Sigmoid colon (tissue), 7 donors: ENCODE measurements around the gene PCSK2. TPM values are rescaled to one million over a fixed set of nuclear protein-coding genes. Genes with fewer than 3 reads are reported as not detected.

Experiments
- DNase-seq: peaks from one replicate; pipeline ENCODE4 v3.0.0-alpha.2; 2019
- H3K27ac ChIP-seq, 4 donors: fragments of 200-600 bp; sonication (generic); one replicate each; pipeline ENCODE4 v1.5.1; 2016 to 2019; ENCODE audit warnings: mild to moderate bottlenecking in 1 of 4
- H3K27me3 ChIP-seq, 3 donors: fragments of 200-600 bp; sonication (generic); one replicate each; pipeline ENCODE4 v1.5.1; 2019; ENCODE audit warnings: mild to moderate bottlenecking in 1 of 3
- H3K36me3 ChIP-seq, 4 donors: fragments of 200-600 bp; sonication (generic); one replicate each; pipeline ENCODE4 v1.5.1; 2016 to 2019
- H3K4me1 ChIP-seq, 4 donors: fragments of 200-600 bp; sonication (generic); one replicate each; pipeline ENCODE4 v1.5.1; 2017 to 2019
- H3K4me3 ChIP-seq, 4 donors: fragments of 200-600 bp; sonication (generic); one replicate each; pipeline ENCODE4 v1.5.1; 2017 to 2019; ENCODE audit warnings: mild to moderate bottlenecking in 2 of 4, moderate library complexity in 1 of 4
- H3K9me3 ChIP-seq, 4 donors: fragments of 200-600 bp in 3 of 4; sonication (generic) in 3 of 4; one replicate each; pipeline versions ENCODE4 v1.5.1 to v1.6.1; 2013 to 2019
- CTCF ChIP-seq, 4 experiments: fragments of 450-650 bp in 3 of 4; fragments of 200-600 bp in 1 of 4; IDR thresholded peaks; one replicate each; pipeline ENCODE4 v1.5.1; 2016 to 2019; ENCODE audit warnings: antibody characterized with exemption in 4 of 4, mild to moderate bottlenecking in 3 of 4, moderate library complexity in 2 of 4
- EP300 ChIP-seq, 4 donors: sonication (generic); formaldehyde crosslinking; IDR thresholded peaks; one replicate each; pipeline ENCODE4 v1.6.1; 2017; ENCODE audit warnings: antibody characterized with exemption in 4 of 4
- POLR2A ChIP-seq, 2 donors: fragments of 450-650 bp; IDR thresholded peaks; one replicate each; pipeline ENCODE4 v1.6.1; 2016; ENCODE audit warnings: antibody characterized with exemption in 2 of 2, mild to moderate bottlenecking in 2 of 2, moderate library complexity in 2 of 2
- POLR2AphosphoS5 ChIP-seq, 4 donors: sonication (generic); formaldehyde crosslinking; IDR thresholded peaks; one replicate each; pipeline ENCODE4 v1.6.1; 2017; ENCODE audit warnings: antibody characterized with exemption in 4 of 4
- whole genome bisulfite sequencing, 2 donors: extraction: QIAGEN DNeasy Blood & Tissue Kit; methylation state at CpG; one replicate each; pipeline ENCODE4 v1.1.7; 2013; 5-methylcytosine and 5-hydroxymethylcytosine counted together
- intact Hi-C: fragments of 100-400 bp; cut with DNase I; formaldehyde crosslinking; loops from one replicate; pipeline ENCODE4 v1.15.1; 2023
- polyA plus RNA-seq, 3 donors: library from polyadenylated mRNA; stranded (reverse); fragments of 200-250 nt; gene quantifications; one replicate each; pipeline ENCODE4 v1.2.3, GENCODE V29; 2013
- total RNA-seq, 4 donors: library from RNA; depleted of rRNA; stranded (reverse); fragments of >200 nt; gene quantifications; one replicate each; pipeline ENCODE4 v1.1.0, GENCODE V29; 2016
- donor health status: healthy with polysubstance abuse.
- donor health status: Bipolar disorder and iron deficiency.
- donor health status: healthy.

PCSK2 gene
- total and polyA plus RNA-seq, 7 donors: 0.54 to 5.4 (median 2.4) TPM; not detected in 1

GRCh38 chr20:17465236-17465635 is 238.4 kb downstream of the PCSK2 start:
- H3K4me3 ChIP-seq: no peak overlapping the region
- intact Hi-C loops: no loop called here
- H3K36me3 ChIP-seq: no peaks in the 10 kb centered on the region
- TF ChIP-seq POLR2A (IDR thresholded peaks at IDR 0.05) (no peak), EP300 (IDR thresholded peaks at IDR 0.05) (no peak), CTCF (IDR thresholded peaks at IDR 0.05) (no peak), POLR2AphosphoS5 (IDR thresholded peaks at IDR 0.05) (no peak)
- no peak overlapping the region for H3K27ac ChIP-seq
- WGBS, 2 donors: 92 to 93% methylated on average over 10 of the region's 10 CpGs
- no peaks in the 10 kb centered on the region for H3K4me1 ChIP-seq
- no peak for DNase-seq
- H3K9me3 ChIP-seq: no peaks in the 10 kb centered on the region
- H3K27me3 ChIP-seq: no peaks in the 10 kb centered on the region

- 87 to 90% methylated on average over 7 of the region's 7 CpGs for WGBS, 2 donors
- Histone ChIP-seq H3K27me3 (no peaks in the 10 kb centered on the region), H3K36me3 (no peaks in the 10 kb centered on the region), H3K27ac (no peak overlapping the region), H3K4me1 (no peaks in the 10 kb centered on the region), H3K4me3 (no peak overlapping the region), H3K9me3 (no peaks in the 10 kb centered on the region)
- no peak for DNase-seq
- intact Hi-C loops: no loop called here
- TF ChIP-seq POLR2AphosphoS5 (IDR thresholded peaks at IDR 0.05) (no peak), POLR2A (IDR thresholded peaks at IDR 0.05) (no peak), CTCF (IDR thresholded peaks at IDR 0.05) (no peak), EP300 (IDR thresholded peaks at IDR 0.05) (no peak)
Measured at GRCh38 chr20:17466641-17467040, 239.8 kb downstream of the PCSK2 start.

- no peak overlapping the region for H3K4me3 ChIP-seq
- no peaks in the 10 kb centered on the region for H3K9me3 ChIP-seq
- WGBS, 2 donors: 87 to 90% methylated on average over 4 of the region's 4 CpGs
- H3K4me1 ChIP-seq: no peaks in the 10 kb centered on the region
- no peaks in the 10 kb centered on the region for H3K27me3 ChIP-seq
- no peaks in the 10 kb centered on the region for H3K36me3 ChIP-seq
- no peak overlapping the region for H3K27ac ChIP-seq
- no peak for TF ChIP-seq CTCF (IDR thresholded peaks at IDR 0.05)
- TF ChIP-seq EP300 (IDR thresholded peaks at IDR 0.05): no peak
- TF ChIP-seq POLR2AphosphoS5 (IDR thresholded peaks at IDR 0.05): no peak
- TF ChIP-seq POLR2A (IDR thresholded peaks at IDR 0.05): no peak
- no peak for DNase-seq
- intact Hi-C loops: no loop called here
Measured at GRCh38 chr20:17467120-17467655, 240.3 kb downstream of the PCSK2 start.

GRCh38 chr20:17468073-17468840 is 241.4 kb downstream of the PCSK2 start:
- H3K4me1 ChIP-seq: no peaks in the 10 kb centered on the region
- no peaks in the 10 kb centered on the region for H3K36me3 ChIP-seq
- TF ChIP-seq CTCF (IDR thresholded peaks at IDR 0.05) (no peak), POLR2AphosphoS5 (IDR thresholded peaks at IDR 0.05) (no peak), POLR2A (IDR thresholded peaks at IDR 0.05) (no peak), EP300 (IDR thresholded peaks at IDR 0.05) (no peak)
- no peaks in the 10 kb centered on the region for H3K9me3 ChIP-seq
- WGBS, 2 donors: 91% methylated on average over 24 of the region's 24 CpGs
- no peak overlapping the region for H3K27ac ChIP-seq
- no peak overlapping the region for H3K4me3 ChIP-seq
- intact Hi-C loops: no loop called here
- H3K27me3 ChIP-seq: no peaks in the 10 kb centered on the region
- DNase-seq: no peak
